Breast epithelium (tissue), 3 donors: ENCODE data around the gene CACNA1H.

Experiments
- POLR2A ChIP-seq: fragments of 450-650 bp; IDR thresholded peaks from one replicate; pipeline ENCODE4 v1.6.1; 2016; ENCODE audit warnings: antibody characterized with exemption, mild to moderate bottlenecking, moderate library complexity
- POLR2AphosphoS5 ChIP-seq, 3 donors: sonication (generic); formaldehyde crosslinking; IDR thresholded peaks; one replicate each; pipeline ENCODE4 v1.6.1; 2017; ENCODE audit warnings: antibody characterized with exemption in 3 of 3
- TF ChIP-seq, protein P1 (sequence below), 3 donors: fragments of 450-650 bp; IDR thresholded peaks; one replicate each; pipeline ENCODE4 v1.5.1; 2016 to 2017; ENCODE audit warnings: antibody characterized with exemption in 3 of 3, mild to moderate bottlenecking in 3 of 3, moderate library complexity in 3 of 3

DNA sequence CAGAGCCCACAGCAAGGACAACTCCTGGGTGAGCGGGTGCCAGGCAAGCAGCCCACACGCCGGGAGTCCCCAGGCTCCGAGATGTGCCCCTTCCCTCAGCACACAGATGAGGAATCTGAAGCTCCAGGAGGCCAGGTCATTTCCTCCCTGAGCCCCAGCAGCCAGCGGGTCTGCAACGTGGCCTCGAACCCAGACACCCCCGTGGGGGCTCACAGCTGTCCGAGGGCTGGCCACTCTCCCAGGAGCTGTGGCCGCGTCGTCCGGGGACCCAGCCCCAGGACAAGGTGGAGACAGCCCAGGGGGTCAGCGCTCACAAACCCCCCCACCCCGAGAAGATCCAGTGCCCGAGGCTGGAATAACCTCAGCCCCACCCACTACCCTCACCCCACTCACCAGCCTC, 39.4 kb upstream of the CACNA1H start:
- TF ChIP-seq POLR2A (no peak), POLR2AphosphoS5 (IDR thresholded peaks at IDR 0.05) (no peak)
- TF ChIP-seq, protein P1, sequence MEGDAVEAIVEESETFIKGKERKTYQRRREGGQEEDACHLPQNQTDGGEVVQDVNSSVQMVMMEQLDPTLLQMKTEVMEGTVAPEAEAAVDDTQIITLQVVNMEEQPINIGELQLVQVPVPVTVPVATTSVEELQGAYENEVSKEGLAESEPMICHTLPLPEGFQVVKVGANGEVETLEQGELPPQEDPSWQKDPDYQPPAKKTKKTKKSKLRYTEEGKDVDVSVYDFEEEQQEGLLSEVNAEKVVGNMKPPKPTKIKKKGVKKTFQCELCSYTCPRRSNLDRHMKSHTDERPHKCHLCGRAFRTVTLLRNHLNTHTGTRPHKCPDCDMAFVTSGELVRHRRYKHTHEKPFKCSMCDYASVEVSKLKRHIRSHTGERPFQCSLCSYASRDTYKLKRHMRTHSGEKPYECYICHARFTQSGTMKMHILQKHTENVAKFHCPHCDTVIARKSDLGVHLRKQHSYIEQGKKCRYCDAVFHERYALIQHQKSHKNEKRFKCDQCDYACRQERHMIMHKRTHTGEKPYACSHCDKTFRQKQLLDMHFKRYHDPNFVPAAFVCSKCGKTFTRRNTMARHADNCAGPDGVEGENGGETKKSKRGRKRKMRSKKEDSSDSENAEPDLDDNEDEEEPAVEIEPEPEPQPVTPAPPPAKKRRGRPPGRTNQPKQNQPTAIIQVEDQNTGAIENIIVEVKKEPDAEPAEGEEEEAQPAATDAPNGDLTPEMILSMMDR (IDR thresholded peaks at IDR 0.05), result no peak
